Stimulated activated CD4-positive, alpha-beta T cell treated with anti-CD3 and anti-CD28 coated beads, Interleukin-1b, Interleukin-23, amount 100 ng/mL, for 48 hours (primary cell): ENCODE data around the gene MSLN.
A peak's percentile ranks its signal among the peaks of the same experiment; 100 is the strongest.
"Not testable (repeated sequence)": the region's sequence is repeated elsewhere in the genome, so short reads cannot be mapped to it uniquely, and the experiment has no call there.

Source experiments
- DNase-seq: peaks from one replicate; pipeline ENCODE4 v3.0.0-alpha.2; 2020

The MSLN gene

DNA sequence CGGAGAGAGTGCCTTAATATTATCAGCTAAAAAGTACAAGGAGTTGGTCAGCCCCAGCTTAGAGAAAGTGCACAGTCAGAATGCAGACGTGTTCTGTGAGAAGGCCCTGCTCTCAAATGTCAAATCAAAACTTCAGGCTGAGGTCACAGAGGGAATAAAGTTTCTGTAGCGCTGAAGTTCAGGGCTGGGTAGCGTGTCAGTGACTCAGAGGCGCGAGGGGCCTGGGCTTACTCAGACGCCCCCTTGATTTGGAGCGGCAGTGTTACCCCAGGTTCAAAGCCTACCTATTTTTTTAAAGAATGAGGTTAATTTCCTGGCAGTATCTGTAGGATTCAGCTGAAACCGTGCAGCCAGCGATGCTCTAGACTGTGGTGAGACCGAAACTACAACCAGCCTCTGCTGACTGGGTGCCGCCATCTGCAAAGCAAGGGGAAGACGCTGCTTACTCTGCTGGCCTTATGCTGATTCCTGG lies 24.5 kb upstream of the MSLN start:
- DNase-seq = peak; percentile 88

DNA sequence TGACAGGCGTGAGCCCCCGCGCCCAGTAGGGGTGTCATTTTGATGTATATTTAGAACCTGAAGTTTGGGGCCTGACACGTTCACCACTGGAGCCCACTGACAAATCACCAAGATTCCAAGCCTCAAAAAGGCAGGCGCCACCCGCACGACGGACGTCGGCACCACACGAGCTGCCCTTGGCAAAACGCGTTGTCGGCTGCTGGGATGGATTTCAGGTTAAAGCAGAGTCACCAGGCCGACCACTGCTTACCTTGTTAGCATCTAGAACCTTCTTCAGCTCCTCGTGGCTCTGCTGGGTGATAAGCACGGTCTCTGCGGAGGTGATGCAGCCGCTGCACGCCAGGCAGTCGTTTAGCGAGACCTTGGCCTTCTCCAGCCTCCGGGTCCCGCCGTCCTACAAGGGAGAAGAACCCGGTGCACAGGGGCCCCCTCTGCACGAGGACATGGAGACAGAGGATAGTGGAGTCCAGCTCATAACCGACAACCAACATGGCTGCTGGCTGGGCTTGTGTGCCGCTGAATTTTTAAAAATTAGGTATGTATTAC lies 23.5 kb upstream of the MSLN start:
- no peak for DNase-seq

DNA sequence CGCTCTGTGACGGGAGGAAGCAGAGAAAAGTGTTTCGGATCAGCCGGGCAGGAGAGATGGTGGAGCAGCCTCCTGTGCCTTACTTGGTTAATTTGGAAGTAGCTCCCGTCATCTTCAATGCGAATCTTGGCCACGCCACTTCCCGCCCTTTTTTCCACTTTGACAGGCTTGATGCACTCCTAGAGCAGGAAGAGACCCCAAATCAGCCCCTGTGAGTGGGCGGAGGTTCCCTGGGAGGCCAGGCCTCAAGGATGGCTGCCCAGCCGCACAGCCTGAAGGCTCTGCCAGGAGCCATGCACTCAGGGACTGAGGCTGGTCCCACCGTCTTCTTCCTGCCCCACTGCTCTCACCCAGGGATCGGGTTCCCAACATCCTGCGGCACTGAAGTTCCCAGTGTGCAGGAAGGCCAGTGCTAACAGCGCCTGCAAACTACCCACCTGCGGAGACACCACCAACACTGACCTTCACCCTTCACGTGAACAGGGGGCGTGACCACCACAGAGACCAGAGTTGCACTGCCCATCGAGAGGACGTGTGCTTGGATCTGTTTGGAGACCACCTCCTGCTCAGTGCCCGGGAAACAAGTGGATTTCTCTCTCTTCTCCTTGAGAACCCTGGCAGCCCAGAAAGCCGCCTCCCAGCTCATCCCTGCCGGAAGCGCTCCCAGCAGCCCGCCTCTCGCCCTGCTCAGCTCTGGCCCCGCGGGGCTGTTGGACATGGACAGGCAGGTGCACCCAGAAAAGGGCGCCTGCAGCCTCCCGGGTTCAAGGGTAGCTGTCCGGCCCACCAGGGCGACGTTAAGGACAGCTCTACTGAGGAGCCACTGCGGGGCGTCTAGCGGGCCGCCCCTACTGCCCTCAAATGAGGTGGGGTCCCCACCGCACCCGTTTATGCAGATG lies 20.7 kb upstream of the MSLN start:
- DNase-seq = no peak

DNA sequence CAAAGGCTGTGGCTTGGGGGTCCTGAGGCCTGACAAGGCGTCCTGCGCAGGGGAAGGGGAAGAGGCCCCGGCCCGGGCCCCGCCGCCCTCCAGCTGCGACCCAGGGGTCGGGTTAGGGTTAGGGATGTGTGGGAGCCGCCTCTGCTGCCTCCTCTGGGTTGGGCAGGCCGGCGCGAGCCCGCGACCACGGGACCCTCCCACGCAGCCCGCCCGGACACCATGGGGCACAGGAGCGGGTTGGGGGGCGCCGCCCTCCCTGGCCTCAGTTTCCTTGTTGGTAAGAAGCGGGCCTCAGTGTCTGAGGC lies 20.1 kb upstream of the MSLN start:
- no peak for DNase-seq

DNA sequence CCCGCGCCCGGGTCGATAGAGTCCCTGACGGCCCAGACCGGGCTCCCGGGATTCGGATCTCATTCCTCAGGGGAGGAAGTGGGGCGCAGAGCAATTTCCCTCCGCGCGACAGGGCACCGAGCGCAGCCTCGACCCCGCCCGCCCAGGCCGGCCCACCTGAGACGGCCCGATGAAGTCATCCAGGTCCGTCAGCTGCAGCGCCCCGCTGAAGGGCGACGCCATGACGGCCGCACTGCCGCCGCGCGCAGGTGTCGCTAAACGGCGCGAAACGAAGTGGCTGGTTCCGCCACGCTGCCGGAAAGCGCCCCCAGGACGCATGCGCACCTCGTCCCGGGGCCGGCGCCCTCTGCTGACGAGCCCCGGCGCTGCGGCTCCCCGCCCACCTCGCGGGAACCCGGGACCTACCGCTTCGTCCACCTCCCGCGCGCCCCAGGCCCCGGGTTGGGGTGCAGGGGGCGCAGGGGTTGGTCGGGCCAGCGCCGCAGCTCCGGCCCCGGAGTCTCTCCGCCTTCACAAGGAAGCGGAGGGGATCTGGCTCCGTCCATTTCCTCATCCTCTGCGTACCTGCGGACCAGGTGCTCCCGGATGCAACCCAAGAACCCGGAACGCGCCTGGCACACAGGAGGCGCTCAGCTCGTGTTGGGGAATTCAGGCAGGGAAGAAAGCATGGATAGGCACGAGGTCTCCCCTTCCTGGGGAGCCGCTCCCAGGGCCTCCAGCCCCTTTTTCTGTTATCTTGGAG lies 19.6 kb upstream of the MSLN start, which contains the start of gene CIAO3:
Gene CIAO3, minus strand, starts transcription at position 234 of the 742 bp plus-strand sequence. Its CDS starts 12 bp downstream, at position 222.
- peak; percentile 94 for DNase-seq

DNA sequence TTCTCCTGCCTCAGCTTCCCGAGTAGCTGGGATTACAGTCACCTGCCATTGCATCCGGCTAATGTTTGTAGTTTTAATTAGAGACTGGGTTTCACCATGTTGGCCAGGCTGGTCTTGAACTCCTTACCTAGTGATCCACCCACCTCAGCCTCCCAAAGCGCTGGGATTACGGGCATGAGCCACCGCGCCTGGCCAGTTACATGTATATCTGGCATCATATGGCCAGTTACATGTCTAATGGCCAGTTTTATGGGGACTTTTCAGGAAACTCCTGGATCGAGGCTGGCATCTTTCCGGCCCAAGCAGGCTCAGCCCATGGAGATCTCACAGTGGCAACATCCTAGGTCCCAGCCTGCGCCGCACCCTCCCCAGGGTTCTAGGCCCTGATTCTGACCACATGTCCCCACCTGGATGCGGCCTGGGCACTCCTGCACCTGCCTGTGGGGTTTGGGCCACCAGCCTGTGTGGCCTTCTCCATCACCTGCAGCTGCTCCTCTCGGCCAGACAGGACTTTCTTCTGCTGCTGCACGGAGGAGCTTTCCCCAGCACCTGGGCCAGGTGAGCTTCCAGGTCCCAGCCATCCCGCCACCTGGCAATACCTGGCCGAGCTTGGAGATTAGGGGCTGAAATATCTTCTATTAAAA lies 18.4 kb upstream of the MSLN start:
- no peak for DNase-seq

DNA sequence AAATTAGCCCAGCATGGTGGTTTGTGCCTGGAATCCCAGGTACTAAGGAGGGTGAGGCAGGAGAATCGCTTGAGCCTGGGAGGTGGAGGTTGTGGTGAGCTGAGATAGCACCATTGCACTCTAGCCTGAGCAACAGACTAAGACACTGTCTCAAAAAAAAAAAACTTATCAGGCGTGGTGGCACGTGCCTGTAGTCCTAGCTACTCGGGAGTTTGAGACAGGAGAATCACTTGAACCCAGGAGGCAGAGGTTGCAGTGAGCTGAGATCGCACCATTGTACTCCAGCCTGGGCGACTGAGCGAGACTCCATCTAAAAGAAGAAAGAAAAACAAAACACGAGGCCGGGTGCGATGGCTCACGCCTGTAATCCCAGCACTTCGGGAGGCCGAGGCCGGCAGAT lies 17.6 kb upstream of the MSLN start:
- not testable (repeated sequence) for DNase-seq

DNA sequence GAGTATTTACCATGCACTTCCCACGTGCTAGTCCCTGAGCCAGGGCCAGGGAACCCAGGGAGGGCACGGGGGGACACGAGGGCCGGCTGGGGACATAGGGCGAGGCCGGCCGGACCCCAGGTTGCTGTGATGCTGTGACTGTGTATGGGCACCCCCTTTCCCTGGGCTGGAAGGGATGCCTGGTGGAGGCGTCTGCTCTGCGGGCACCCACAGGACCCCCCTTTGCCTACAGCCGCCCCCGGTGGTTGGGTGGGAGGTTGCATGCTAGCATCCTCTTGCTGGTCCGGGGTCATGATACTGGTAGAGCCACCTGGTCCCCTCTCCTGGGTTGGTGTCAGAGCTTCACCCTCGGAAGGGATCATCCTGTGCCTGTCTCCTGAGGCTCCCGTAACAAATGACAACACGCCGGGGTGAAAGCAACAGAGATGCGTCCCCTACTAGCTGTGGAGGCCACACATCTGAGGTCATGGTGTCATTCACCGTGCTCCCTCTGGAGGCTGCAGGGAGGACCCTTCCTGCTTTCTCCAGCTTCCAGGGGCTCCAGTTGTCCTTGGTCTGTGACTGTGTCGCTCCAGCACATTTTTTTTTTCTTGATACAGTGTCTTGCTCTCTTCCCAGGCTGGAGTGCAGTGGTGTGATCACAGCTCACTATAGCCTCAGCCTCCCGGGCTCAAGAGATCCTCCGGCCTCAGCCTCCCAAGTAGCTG lies 16.6 kb upstream of the MSLN start:
- no peak for DNase-seq

DNA sequence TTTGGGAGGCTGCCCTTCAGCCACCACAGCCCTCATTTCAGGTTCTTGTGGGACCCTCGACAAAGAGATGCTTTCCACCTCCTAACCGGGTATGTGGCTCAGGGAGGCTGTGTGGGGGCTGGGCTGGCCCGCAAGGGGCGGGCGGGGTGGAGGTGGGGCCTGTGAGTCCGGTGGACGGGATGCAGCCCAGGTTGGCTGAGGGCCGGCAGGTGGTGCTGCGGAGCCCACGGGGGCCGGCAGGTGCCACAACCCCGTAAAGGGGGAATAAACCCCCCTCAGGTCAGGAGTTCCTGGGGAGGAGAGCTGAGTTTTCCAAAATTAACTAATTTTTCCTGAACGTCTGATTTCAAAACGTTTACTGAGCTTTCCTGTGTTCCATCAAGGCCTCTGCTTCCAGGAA lies 14.8 kb upstream of the MSLN start:
- no peak for DNase-seq

DNA sequence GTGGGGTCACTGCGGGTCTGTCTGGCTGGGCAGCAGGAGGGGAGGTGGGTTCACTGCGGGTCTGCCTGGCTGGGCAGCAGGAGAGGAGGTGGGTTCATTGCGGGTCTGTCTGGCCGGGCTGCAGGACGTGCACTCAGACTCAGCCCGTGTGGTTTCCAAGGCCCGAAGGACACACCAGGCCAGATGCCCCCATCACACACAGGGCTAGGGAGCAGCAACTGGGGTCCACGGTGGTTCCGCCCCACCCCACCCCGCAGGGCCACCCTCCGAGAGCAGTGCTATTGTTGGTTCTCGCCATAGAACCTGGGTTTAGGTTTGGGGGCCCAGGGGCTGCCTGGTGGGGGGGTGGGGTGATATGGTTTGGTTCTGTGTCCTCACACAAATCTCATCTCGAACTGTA lies 13.9 kb upstream of the MSLN start:
- DNase-seq = no peak

DNA sequence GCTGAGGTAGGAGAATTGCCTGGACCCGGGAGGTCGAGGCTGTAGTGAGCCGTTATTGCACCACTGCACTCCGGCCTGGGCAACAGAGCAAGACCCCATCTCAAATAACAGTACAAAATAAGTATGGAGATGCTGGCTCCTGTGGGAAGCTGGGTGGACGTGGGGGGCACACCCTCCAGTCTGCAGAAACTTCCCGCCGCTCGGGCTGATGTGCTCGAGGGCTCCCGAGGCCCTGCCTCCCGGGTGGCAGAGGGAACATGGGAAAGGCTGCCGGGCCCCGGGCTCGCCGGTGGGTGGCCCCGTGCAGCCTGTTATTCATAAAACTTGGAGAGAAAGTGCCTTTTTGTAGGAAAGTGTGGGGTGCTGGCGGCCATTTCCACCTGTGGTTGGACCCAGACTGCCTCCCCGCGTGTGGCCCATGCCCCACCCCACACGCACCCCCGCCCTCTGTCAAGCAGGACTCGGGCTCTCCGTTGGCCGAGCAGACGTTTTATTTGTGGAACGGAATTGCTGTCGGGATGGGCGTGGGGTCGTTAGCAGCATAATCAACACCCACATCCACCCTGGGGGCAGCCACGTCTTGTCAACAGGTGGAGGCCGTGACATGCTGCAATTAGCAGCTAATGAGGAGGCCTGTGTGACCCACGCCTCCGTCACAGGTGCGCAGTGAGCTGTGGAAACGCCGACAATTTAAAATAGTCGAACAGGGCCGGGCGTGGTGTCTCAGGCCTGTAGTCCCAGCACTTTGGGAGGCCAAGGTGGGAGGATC lies 12.4 kb upstream of the MSLN start:
- DNase-seq = no peak

DNA sequence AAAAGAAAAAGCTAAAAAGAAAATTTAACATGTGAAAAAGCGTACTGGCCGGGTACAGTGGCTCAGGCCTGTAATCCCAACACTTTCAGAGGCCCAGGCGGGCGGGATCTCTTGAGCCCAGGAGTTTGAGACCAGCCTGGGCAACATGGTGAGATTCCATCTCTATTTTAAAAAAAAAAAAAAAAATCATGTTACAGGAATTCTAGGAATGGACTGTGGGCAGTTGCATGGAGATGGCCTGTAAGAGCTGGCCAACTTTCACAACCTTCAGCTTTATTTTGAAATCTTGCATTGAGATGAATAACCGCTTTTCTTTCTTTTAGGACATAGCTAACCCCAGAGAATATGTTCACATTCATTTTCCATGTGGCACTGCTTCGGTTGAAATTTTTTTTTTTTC lies 11.5 kb upstream of the MSLN start:
- DNase-seq = no peak

DNA sequence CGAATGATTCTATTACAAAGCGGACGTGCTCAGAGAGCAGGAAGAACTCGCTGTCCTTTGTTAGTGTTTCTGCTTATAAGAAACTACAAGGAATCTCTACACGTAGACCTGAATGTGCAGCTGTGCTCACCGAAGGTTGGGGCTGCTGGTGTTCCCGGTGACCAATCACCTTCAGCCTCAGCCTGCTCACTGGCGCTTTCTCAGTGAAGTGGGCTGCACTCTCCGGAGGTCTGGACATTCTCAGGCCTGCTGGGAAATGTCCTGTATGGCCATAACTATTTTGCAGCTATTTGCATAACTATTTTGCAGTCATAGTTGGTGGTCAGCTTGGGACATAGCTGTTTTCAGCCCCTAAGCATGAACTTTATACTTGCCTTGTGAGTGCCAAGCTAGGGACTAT lies 10.0 kb upstream of the MSLN start:
- DNase-seq = no peak

DNA sequence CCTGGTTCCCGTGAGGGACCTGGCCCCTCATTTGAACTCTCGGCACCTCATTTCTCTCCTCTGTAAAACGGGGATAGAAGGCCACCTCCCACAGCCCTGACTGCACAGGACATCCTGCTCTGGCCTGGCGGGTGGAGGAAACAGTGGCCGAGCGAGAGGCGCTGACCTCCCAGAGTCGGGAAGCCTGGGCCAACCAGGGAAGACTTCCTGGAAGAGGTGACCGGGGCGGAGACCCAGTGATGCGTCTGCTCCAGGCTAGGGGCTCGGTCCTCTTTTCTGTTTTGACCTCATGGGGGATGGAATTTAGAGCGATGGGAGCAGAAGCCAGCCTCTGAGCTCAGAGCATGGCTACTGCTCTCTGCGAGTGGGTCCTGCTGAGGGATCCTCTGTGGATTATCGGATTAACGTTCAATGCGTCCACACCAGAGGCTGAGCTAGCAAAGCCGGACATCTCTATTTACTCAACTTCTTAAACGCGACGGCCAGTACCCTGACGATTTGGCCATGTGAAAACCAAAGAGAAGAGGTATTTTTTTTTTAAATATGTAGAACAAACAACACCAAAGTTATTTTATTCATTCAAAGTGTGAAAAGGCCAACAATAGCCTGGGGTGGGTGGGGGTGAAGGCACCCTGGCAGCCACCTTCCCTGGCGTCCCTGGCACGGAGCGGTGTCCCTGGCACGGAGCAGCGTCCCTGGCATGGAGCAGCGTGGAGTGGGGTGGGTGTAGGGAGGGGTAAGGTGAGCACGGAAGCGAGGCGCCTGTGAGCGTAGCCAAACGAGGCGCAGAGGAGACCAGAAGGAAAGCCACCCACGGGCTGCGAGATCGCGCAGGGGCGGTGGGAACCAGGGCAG lies 9.2 kb upstream of the MSLN start:
- no peak for DNase-seq

DNA sequence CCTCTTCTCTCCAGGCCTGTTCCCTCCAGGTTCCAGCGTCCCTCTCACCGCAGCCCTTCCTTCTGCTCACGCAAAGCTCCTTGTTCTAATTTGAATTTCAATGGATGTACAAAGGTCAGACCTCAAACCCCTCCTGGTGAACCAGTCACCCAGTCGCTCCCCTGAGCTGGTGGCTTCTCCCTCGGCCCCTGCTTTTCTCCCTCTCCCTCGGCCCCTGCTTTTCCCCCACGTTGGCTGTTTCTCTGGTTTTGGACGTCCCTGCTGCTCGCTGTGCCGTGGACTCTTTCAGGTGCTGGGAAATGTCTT lies 8.6 kb upstream of the MSLN start:
- DNase-seq = no peak

DNA sequence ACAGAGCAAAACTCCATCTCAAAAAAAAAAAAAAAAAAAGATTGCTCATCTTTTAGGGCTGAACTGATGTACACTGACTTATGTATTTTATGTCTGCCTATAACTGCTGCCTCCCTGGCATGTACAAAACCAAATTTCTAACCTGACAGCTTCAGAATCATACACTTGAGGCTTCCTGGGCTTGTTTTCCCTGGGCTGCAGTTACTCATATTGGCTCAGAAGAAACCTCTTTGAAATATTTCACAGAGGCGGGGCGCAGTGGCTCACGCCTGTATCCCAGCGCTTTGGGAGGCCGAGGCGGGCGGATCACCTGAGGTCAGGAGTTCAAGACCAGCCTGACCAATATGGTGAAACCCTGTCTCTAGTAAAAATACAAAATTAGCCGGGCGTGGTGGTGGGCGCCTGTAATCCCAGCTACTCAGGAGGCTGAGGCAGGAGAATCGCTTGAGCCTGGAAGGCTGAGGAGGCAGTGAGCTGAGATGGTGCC lies 6.4 kb upstream of the MSLN start:
- DNase-seq = not testable (repeated sequence)

DNA sequence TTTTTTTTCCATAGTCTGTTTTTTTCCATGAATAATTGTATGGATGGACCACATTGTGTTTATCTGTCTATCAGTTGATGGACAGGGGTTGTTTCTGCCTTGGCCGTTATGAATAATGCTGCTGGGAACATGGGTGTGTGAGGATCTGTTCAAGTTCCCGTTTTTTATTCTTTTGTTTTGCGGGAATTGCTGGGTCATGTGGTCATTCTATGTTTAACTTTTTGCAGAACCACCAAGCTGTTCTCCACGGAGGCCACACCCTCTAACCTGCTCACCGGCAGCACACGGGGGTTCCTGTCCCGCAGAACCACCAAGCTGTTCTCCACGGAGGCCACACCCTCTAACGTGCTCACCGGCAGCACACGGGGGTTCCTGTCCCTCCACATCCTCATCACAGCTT lies 5.9 kb upstream of the MSLN start:
- no peak for DNase-seq

DNA sequence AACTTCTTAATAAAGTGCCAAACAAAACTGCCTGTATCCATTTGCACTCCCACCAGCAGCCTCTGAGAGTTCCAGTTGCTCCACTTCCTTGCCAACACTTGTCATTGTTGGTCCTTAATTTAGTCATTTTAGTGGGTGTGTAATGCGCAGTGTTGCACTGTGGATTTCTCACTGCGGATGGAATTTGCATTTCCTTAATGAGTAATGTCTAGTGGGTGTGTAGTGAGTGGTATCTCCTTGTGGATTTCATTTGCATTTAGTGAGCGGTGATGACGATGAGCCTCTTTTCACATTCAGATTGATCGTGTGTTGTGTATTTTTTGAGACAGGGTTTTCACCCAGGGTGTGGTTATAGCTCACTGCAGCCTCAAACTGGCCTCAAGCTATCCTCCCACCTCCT lies 4.1 kb upstream of the MSLN start:
- no peak for DNase-seq

DNA sequence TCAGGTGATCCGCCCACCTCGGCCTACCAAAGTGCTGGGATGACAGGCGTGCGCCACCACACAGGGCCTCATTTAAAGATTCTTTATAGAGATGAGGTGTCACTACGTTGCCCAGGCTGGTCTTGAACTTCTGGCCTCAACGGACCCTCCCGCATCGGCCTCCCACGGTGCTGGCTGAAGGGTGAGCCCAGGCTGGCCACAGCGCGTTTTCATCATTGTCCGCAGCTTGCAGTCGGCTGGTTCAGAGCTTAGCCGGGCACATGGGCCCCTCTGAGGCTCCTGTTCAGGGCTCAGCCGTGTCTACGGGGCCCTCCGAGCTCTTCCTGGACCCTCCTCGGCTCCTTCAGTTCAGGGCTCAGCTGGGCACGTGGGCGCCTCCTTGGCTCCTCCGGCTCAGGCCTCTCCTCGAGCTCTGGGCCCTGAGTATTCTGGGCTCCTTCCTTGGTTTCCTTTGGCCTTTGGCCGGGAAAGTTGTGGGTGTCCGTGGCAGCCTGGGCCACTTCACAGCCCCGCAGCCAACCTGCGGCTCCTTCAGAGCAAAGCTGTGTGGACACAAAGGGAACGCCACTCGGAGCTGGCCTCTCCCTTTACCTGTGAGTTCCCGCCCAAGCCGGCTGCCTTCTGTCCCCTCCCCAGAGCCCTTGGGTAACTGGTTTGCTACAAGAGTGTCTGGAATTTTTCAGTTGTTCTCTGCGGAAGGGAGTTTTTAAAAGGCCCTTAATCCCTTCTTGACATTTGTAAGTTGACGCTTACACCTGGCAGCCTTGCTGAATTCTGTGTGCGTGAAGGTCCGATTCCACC lies 1.2 kb upstream of the MSLN start:
- no peak for DNase-seq

DNA sequence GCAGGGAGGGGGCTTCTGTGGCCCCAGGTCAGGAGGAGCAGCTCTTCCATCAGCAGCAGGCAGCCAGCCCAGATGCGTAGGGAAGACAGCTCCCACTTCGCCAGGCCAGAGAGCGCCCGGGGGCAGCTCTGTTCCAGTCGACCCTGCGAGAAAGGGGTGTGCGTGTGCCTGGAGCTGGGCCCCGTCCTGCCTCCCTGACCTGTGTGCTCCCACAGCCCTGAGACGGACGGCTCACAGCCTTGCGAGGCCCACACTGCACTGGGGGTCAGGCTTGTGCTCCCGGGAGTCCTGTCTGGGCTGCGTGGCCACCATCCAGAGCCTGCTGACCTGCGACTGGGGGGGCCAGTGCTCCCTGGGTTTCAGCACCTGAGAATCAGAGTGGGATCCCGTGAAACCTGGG lies 469 bp upstream of the MSLN start:
- DNase-seq = no peak
